BLaER1 (cell line): ENCODE data around the gene PPIL6.

Experiments used
- H3K27ac ChIP-seq: shearing (Covaris generic); formaldehyde crosslinking; 2 replicates; pipeline ENCODE4 v1.8.1; 2022
- H3K27me3 ChIP-seq: shearing (Covaris generic); formaldehyde crosslinking; 2 replicates; pipeline ENCODE4 v1.8.1; 2022
- H3K36me3 ChIP-seq: shearing (Covaris generic); formaldehyde crosslinking; 2 replicates; pipeline ENCODE4 v1.8.1; 2022
- H3K4me1 ChIP-seq: shearing (Covaris generic); formaldehyde crosslinking; 2 replicates; pipeline ENCODE4 v1.8.1; 2022
- H3K4me2 ChIP-seq: shearing (Covaris generic); formaldehyde crosslinking; 2 replicates; pipeline ENCODE4 v1.8.1; 2022
- H3K4me3 ChIP-seq: shearing (Covaris generic); formaldehyde crosslinking; 2 replicates; pipeline ENCODE4 v1.8.1; 2022
- H3K9ac ChIP-seq: shearing (Covaris generic); formaldehyde crosslinking; 2 replicates; pipeline ENCODE4 v1.8.1; 2022
- H3K9me3 ChIP-seq: shearing (Covaris generic); formaldehyde crosslinking; 2 replicates; pipeline ENCODE4 v1.8.1; 2022
- H4K20me1 ChIP-seq: shearing (Covaris generic); formaldehyde crosslinking; 2 replicates; pipeline ENCODE4 v1.8.1; 2022
- Cebpa-rat ChIP-seq: shearing (Covaris generic); IDR thresholded peaks from 2 replicates; pipeline ENCODE4 v1.8.1; 2022

The PPIL6 gene

DNA sequence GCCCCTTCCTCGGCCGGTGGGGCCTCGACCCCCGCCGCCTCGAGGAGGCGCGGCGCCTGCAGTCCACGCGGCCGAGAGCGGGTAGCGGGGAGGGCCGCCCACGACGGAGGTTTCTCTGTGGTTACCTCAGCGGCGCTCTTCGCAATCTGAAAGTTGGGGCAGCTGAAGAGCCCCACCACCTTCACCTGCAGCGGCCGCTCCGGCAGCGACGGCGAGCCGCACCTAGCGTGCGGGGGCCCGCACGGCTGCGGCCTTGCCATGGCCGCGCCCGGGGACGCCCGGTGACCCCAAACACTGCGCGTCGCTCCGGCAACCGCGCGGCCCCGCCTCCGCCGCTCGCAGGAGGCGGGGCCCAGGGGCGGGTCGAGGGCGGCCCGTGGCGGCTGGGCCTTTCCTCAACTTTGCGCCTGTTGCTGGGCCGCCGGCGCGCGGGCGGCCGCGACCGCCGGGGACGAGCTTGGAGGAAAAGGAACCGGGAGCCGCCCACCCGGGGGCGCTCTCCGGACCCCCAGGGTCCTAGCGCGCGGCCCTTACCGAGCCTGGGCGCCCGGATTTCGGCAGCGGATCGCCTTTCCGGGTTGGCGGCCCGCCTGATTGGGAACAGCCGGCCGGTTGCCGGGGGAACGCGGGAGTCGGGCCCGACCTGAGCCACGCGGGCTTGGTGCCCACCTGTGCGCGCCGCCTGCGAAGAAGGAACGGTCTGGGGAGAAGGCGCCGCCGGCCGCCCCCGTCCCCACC, at the start of gene PPIL6, which contains the start of gene SMPD2:
Gene PPIL6, minus strand, starts transcription at position 298 of the 738 bp plus-strand sequence. Its CDS starts 38 bp downstream, at position 260.
Gene SMPD2, plus strand, starts transcription at position 394 of the 738 bp plus-strand sequence. CDS start 398 bp downstream, outside the sequence.
- H3K4me2 ChIP-seq: peak within 1 kb of the TSS; percentile 99
- H3K27me3 ChIP-seq: no peaks in the 10 kb centered on the region; the same call in 1 of the 2 replicates
- H4K20me1 ChIP-seq: peaks cover 41% of the 10 kb centered on the region
- H3K9ac ChIP-seq: peak within 1 kb of the TSS; percentile 95
- no peak for TF ChIP-seq Cebpa-rat
- peaks cover 38% of the 10 kb centered on the region for H3K36me3 ChIP-seq
- H3K9me3 ChIP-seq: no peaks in the 10 kb centered on the region
- H3K4me1 ChIP-seq: peaks cover 47% of the 10 kb centered on the region
- peak within 1 kb of the TSS; percentile 90 for H3K4me3 ChIP-seq
- peak within 1 kb of the TSS; percentile 96 for H3K27ac ChIP-seq

DNA sequence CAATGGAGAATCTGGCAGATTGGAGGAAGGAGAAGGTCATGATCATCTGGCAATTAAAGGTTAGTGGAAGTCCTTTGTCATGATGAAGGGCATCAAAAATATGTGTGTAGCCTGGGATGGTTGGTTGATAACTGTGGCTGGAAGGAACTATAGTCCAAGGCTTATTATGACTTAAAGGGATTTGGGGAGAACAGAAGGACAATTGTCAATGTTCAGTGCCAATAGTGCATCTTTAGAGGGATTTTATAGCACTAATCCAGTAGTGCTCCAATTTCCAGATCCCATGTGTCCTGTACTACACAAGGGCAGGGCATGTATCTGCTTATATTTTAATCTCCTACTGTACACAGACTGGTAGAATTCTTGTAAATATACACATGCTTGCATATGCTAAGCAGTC, 47.6 kb upstream of the PPIL6 start:
- Histone ChIP-seq H3K4me3 (no peak overlapping the region), H3K9ac (no peak overlapping the region), H3K9me3 (no peaks in the 10 kb centered on the region), H3K27ac (no peak overlapping the region), H3K4me1 (peaks cover 35% of the 10 kb centered on the region), H3K27me3 (no peaks in the 10 kb centered on the region), H3K36me3 (no peaks in the 10 kb centered on the region), H4K20me1 (no peaks in the 10 kb centered on the region), H3K4me2 (no peak overlapping the region)
- TF ChIP-seq Cebpa-rat: no peak

DNA sequence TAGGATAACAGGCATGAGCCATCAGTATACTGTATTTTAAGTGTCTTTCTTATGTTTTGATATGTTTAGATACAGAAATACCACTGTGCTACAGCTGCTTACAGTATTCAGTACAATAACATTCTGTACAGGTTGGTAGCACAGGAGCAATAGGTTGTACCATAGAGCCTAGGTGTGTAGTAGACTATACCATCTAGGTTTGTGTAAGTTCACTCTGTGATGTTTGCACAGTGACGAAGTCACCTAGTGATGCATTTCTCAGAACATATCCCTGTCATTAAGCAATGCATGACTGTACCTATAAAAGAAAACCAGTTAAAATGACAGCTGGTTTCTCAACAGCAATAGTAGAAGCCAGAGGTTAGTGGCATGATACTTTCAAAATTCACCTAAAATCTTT, 45.6 kb upstream of the PPIL6 start:
- Histone ChIP-seq H3K36me3 (peaks cover 9% of the 10 kb centered on the region), H3K27ac (no peak overlapping the region), H3K9ac (no peak overlapping the region), H3K4me3 (no peak overlapping the region), H3K4me1 (peaks cover 29% of the 10 kb centered on the region), H4K20me1 (peaks cover 13% of the 10 kb centered on the region), H3K27me3 (no peaks in the 10 kb centered on the region), H3K9me3 (no peaks in the 10 kb centered on the region), H3K4me2 (no peak overlapping the region)
- TF ChIP-seq Cebpa-rat: no peak

DNA sequence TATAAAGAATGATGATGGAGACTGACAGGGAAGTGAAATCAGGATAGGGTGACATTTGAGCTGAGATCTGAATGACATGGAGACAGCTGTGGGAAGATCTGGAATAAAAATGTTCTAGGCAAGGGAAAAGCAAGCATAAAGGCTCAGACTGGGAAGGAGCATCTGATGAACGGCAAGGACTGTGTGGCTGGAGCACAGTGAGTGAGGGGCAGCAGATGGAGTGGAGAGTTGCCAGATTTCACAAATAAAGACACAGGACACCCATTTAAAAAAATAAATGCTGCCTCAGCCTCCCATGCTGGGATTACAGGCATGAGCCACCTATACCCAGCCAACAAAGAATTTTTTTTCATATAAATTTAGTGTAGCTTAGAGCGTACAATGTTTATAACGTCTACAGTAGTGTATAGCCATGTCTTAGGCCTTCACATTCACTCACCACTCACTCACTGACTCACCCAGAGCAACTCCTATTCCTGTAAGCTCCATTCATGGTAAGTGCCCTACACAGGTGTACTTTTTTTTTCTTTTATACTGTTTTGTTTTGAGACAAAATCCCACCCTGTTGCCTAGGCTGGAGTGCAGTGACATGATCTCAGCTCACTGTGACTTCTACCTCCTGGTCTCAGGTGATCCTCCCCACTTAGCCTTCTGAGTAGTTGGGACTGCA, 45.0 kb upstream of the PPIL6 start:
- Histone ChIP-seq H3K4me3 (no peak overlapping the region), H3K27ac (no peak overlapping the region), H4K20me1 (peaks cover 19% of the 10 kb centered on the region), H3K36me3 (peaks cover 16% of the 10 kb centered on the region), H3K4me2 (no peak overlapping the region), H3K9ac (no peak overlapping the region), H3K9me3 (no peaks in the 10 kb centered on the region), H3K4me1 (peaks cover 29% of the 10 kb centered on the region), H3K27me3 (no peaks in the 10 kb centered on the region)
- TF ChIP-seq Cebpa-rat: no peak

DNA sequence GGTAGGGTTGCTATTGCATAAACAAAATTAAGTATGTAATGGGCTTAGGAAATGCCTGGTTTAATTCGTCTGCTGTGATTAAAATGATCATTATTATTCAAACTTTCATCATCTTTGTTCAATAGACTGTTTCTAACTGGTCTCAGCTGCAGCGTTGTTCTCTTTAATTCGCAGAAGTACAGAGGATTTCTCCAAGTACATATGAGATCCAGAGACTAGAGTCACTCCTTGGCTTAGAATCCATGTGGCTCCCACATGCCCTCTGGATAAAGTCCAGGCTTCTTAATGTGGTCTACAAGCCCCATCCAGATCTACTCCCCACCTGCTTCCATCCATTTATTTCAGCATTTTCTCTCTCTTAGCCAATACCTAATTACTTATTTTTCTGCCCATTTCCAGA, 43.7 kb upstream of the PPIL6 start:
- Histone ChIP-seq H3K4me1 (peaks cover 36% of the 10 kb centered on the region), H3K9ac (no peak overlapping the region), H3K27me3 (no peaks in the 10 kb centered on the region), H3K27ac (no peak overlapping the region), H4K20me1 (peaks cover 32% of the 10 kb centered on the region), H3K9me3 (no peaks in the 10 kb centered on the region), H3K4me3 (peak overlapping the region; percentile 62; the same call in 1 of the 2 replicates), H3K36me3 (peaks cover 25% of the 10 kb centered on the region), H3K4me2 (peak overlapping the region; percentile 84)
- TF ChIP-seq Cebpa-rat: no peak

DNA sequence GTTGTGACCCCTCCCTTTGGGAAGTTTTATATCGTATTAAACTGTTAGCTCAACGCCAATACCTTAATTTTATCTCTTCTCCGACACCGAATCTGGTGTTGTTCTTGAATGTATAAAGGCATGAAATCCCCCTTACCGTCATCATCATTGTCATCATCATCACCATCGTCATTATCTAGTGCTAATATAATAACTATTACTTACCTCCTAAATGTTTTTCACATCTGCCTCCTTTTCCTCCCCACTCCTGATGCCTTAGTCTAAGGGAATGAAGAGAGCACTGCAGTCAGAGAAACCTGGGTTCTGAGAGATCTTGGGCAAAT, 43.3 kb upstream of the PPIL6 start:
- Histone ChIP-seq H3K9me3 (no peaks in the 10 kb centered on the region), H3K4me1 (peaks cover 40% of the 10 kb centered on the region), H3K4me3 (peak overlapping the region; percentile 62), H3K36me3 (peaks cover 27% of the 10 kb centered on the region), H3K4me2 (peak overlapping the region; percentile 84), H3K27me3 (no peaks in the 10 kb centered on the region), H3K27ac (no peak overlapping the region), H3K9ac (no peak overlapping the region; the same call in 1 of the 2 replicates), H4K20me1 (peaks cover 36% of the 10 kb centered on the region)
- TF ChIP-seq Cebpa-rat: no peak

DNA sequence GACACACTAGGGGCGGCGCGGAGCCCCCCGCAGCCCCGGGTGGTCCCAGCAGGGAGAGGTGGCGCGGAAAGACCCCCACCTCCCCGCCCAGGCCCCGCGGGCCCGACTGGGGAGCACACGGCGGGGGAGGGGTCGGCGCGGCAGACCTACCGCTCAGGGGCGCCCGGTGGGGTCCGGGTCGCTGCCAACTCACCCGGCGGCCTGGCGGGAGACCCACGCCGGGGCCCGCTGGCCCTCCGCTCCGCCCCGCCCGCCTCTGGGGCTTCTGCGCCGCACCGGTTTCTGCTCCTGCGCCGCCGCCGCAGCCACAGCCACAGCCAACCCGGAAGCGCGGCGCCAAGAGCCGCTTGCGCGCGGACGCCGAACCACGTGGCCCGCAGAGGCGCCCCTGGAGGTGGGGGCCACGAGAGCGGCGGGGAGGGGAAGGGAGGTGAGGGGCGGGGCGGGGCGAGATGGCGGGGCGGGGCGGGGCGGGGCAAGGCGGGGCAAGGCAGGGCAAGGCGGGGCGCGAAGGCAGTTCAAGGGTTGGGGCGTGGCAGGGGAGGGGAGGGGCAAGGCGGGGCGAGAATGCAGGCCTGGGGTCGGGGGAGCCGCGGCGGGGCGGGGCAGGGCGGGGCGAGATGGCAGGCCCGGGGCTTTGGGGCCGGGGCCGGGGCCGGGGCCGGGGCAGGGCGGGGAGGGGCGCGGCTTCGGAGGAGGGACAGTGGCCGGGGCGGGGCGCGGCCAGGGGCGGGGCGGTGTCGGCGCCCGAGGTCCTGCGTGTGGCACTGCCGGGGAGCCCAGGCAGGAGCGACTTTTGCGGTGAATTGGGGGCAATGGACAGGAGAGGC, 42.7 kb upstream of the PPIL6 start, which contains the start of gene ZBTB24:
Gene ZBTB24, minus strand, starts transcription at position 315 of the 830 bp plus-strand sequence. CDS start 1,193 bp downstream, outside the sequence.
- no peaks in the 10 kb centered on the region for H3K27me3 ChIP-seq
- H4K20me1 ChIP-seq: peaks cover 42% of the 10 kb centered on the region
- H3K36me3 ChIP-seq: peaks cover 33% of the 10 kb centered on the region
- peak within 1 kb of the TSS; percentile 89 for H3K9ac ChIP-seq
- peak within 1 kb of the TSS; percentile 90 for H3K27ac ChIP-seq
- no peak for TF ChIP-seq Cebpa-rat
- no peaks in the 10 kb centered on the region for H3K9me3 ChIP-seq
- peak within 1 kb of the TSS; percentile 84 for H3K4me2 ChIP-seq
- H3K4me3 ChIP-seq: peak within 1 kb of the TSS; percentile 82
- H3K4me1 ChIP-seq: peaks cover 46% of the 10 kb centered on the region

DNA sequence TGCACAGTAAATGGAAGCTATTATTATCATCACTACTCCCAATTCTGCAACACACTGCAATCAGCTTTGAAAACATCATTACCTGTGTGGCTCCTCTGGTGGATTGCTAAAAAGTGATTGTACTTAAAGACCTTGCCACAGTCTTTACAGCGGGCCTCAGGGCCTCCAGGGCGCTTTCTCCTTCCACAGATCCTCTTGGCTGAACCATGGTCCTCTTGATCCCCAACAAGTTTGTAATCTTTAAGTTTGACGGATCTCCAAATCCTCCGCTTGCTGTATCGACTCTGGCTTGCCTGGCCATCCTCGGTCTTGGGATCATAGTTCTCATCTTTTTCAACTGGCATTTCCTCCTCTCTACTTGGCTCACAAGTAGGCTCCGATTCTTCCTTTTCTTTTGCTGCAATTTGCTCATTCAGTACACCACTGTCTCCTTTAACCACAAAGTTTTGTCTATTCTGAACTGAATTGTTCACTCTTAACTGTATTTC, 40.6 kb upstream of the PPIL6 start:
- Histone ChIP-seq H3K9me3 (no peaks in the 10 kb centered on the region), H3K4me2 (peak overlapping the region; percentile 82), H3K4me3 (peak overlapping the region; percentile 33), H3K4me1 (peaks cover 62% of the 10 kb centered on the region), H3K9ac (no peak overlapping the region), H4K20me1 (peaks cover 63% of the 10 kb centered on the region), H3K36me3 (peaks cover 54% of the 10 kb centered on the region), H3K27me3 (no peaks in the 10 kb centered on the region), H3K27ac (no peak overlapping the region)
- no peak for TF ChIP-seq Cebpa-rat

DNA sequence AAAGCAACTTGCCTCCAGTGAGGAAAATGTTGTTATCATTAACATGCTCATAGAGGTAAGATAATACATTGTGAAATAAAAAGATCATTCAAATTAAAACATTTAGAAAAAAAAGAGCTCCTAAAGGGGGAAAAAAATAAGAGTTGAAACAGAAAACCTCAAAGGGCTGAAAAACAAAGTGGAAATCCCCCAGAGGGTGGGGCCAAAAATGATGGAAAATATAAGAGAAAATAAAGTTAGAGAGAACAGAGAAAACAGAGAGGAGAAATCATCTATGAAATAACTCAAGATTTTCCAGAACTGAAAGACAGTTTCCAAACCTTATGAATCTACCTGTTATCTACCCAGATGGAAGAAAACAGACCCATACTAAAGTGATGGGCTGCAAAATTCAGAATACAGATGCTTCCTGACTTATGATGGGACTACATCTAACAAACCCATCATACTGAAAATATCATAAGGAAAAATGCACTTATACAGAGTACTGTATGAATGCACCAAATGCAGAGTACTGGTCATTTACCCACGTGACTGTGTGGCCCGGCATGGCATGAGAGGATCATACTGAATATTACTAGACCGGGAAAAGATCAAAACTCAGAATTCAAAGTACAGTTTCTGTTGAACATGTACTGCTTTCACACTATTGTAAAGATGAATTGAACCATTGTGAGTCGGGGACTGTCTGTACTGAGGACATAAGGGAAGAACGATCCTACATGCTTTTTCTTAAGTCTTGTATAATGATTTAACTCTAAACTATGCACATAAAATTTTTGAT, 38.6 kb upstream of the PPIL6 start:
- Histone ChIP-seq H3K36me3 (peaks cover 74% of the 10 kb centered on the region), H3K9ac (no peak overlapping the region), H4K20me1 (peaks cover 81% of the 10 kb centered on the region), H3K27ac (no peak overlapping the region), H3K4me1 (peaks cover 62% of the 10 kb centered on the region), H3K4me3 (peak overlapping the region; percentile 26; the same call in 1 of the 2 replicates), H3K9me3 (no peaks in the 10 kb centered on the region), H3K4me2 (peak overlapping the region; percentile 82), H3K27me3 (no peaks in the 10 kb centered on the region)
- TF ChIP-seq Cebpa-rat: no peak
